ENCODE measurements around the gene NPM3.

Gene NPM3

GRCh38 chr10:101761226-101761625 is 22.0 kb downstream of the NPM3 start:
- no peak for TF ChIP-seq PKNOX1 (IDR thresholded peaks at IDR 0.05)
- TF ChIP-seq FOXA1 (IDR thresholded peaks at IDR 0.05): no peak
- no peak for TF ChIP-seq ELF4 (IDR thresholded peaks at IDR 0.05)
- no peak for DNase-seq (ENCODE audit: extremely low spot score)
- ChIA-PET POLR2A (no interaction called here), CTCF (interaction anchor here (1.8 kb wide), 1 partner anchor 12 kb away, joined by 5 read pairs; no protein-coding TSS in a partner anchor)

- no peak for TF ChIP-seq BHLHE40 (IDR thresholded peaks at IDR 0.05; ENCODE audit: borderline replicate concordance)
- no peak for TF ChIP-seq L3MBTL2 (conservative IDR thresholded peaks at IDR 0.05)
- TF ChIP-seq ZNF384 (IDR thresholded peaks at IDR 0.05): no peak
- no peak for TF ChIP-seq FOXM1 (IDR thresholded peaks at IDR 0.05; ENCODE audit: borderline replicate concordance)
- CTCF ChIA-PET: no interaction called here
- DNase-seq (ENCODE audit: extremely low spot score): no peak
- POLR2A ChIA-PET: interaction anchor here (1.2 kb wide), 1 partner anchor 72 kb away, joined by 3 read pairs; no protein-coding TSS in a partner anchor
Measured at GRCh38 chr10:101760510-101760909, 22.7 kb downstream of the NPM3 start.

- TF ChIP-seq L3MBTL2 (conservative IDR thresholded peaks at IDR 0.05): 0 out of 2 replicates have a peak, but pooled peaks have one; percentile 23
- no peak for TF ChIP-seq ARNT (IDR thresholded peaks at IDR 0.05)
- ChIA-PET POLR2A (interaction anchor here (1.2 kb wide), 1 partner anchor 71 kb away, joined by 3 read pairs; no protein-coding TSS in a partner anchor), CTCF (interaction anchor here (1.0 to 3.0 kb wide), 3 partner anchors 10 to 157 kb away, joined by 3 to 13 read pairs (median 3); no protein-coding TSS in a partner anchor)
- DNase-seq (ENCODE audit: extremely low spot score): no peak
Measured at GRCh38 chr10:101759309-101760247, 23.7 kb downstream of the NPM3 start.

- no peak for DNase-seq (ENCODE audit: extremely low spot score)
- TF ChIP-seq FOXA1 (IDR thresholded peaks at IDR 0.05) (no peak), FOXM1 (IDR thresholded peaks at IDR 0.05; ENCODE audit: borderline replicate concordance) (no peak), ZNF384 (IDR thresholded peaks at IDR 0.05) (no peak), CTBP1 (IDR thresholded peaks at IDR 0.05; ENCODE audit: borderline replicate concordance) (no peak), SUZ12 (IDR thresholded peaks at IDR 0.05) (no peak)
- ChIA-PET CTCF (interaction anchor here (1.0 to 3.0 kb wide), 2 partner anchors 9 to 22 kb away, joined by 3 to 13 read pairs; no protein-coding TSS in a partner anchor), POLR2A (no interaction called here)
Measured at GRCh38 chr10:101758858-101759257, 24.4 kb downstream of the NPM3 start.

GRCh38 chr10:101752241-101752640 is 31.0 kb downstream of the NPM3 start:
- DNase-seq (ENCODE audit: extremely low spot score): no peak
- TF ChIP-seq NFRKB (IDR thresholded peaks at IDR 0.05) (no peak), FOXM1 (IDR thresholded peaks at IDR 0.05; ENCODE audit: borderline replicate concordance) (no peak), ELF4 (IDR thresholded peaks at IDR 0.05) (no peak), HDGF (IDR thresholded peaks at IDR 0.05; ENCODE audit: borderline replicate concordance) (no peak), L3MBTL2 (conservative IDR thresholded peaks at IDR 0.05) (no peak), FOXA1 (IDR thresholded peaks at IDR 0.05) (no peak), FOXK2 (IDR thresholded peaks at IDR 0.05) (no peak), ZNF384 (IDR thresholded peaks at IDR 0.05) (no peak), TARDBP (IDR thresholded peaks at IDR 0.05) (no peak), PKNOX1 (IDR thresholded peaks at IDR 0.05) (no peak), CTBP1 (IDR thresholded peaks at IDR 0.05; ENCODE audit: borderline replicate concordance) (no peak), SUZ12 (IDR thresholded peaks at IDR 0.05) (no peak), SP1 (IDR thresholded peaks at IDR 0.05) (no peak), ARNT (IDR thresholded peaks at IDR 0.05) (no peak), LEF1 (IDR thresholded peaks at IDR 0.05; ENCODE audit: borderline replicate concordance) (no peak), BHLHE40 (IDR thresholded peaks at IDR 0.05; ENCODE audit: borderline replicate concordance) (no peak)
- ChIA-PET CTCF (interaction anchor here (1.1 kb wide), 1 partner anchor 29 kb away, joined by 3 read pairs; no protein-coding TSS in a partner anchor), POLR2A (no interaction called here)

GRCh38 chr10:101749047-101750016 is 33.9 kb downstream of the NPM3 start:
- TF ChIP-seq FOXM1 (IDR thresholded peaks at IDR 0.05; ENCODE audit: borderline replicate concordance) (no peak), SP1 (IDR thresholded peaks at IDR 0.05) (no peak), HDGF (IDR thresholded peaks at IDR 0.05; ENCODE audit: borderline replicate concordance) (no peak), LEF1 (IDR thresholded peaks at IDR 0.05; ENCODE audit: borderline replicate concordance) (no peak), NFRKB (IDR thresholded peaks at IDR 0.05) (no peak), CTBP1 (IDR thresholded peaks at IDR 0.05; ENCODE audit: borderline replicate concordance) (no peak), BHLHE40 (IDR thresholded peaks at IDR 0.05; ENCODE audit: borderline replicate concordance) (no peak), PKNOX1 (IDR thresholded peaks at IDR 0.05) (no peak), FOXA1 (IDR thresholded peaks at IDR 0.05) (no peak), L3MBTL2 (conservative IDR thresholded peaks at IDR 0.05) (no peak), SUZ12 (IDR thresholded peaks at IDR 0.05) (no peak), ARNT (IDR thresholded peaks at IDR 0.05) (no peak), ELF4 (IDR thresholded peaks at IDR 0.05) (no peak), ZNF384 (IDR thresholded peaks at IDR 0.05) (no peak)
- peak; percentile 68 for DNase-seq (ENCODE audit: extremely low spot score)
- CTCF ChIA-PET: interaction anchor here (0.5 to 1.1 kb wide), 4 partner anchors 9 to 20 kb away, joined by 3 to 5 read pairs (median 4); no protein-coding TSS in a partner anchor
- POLR2A ChIA-PET: interaction anchor here (1.0 kb wide), 1 partner anchor 56 kb away, joined by 3 read pairs; no protein-coding TSS in a partner anchor
